Activated CD8-positive, alpha-beta T cell treated with anti-CD3 and anti-CD28 coated beads for 36 hours (primary cell): ENCODE results near the gene SCAF4. TPM values are rescaled to one million over a fixed set of nuclear protein-coding genes. Genes with fewer than 3 reads are reported as not detected.
"Not testable (repeated sequence)": the region's sequence is repeated elsewhere in the genome, so short reads cannot be mapped to it uniquely, and the experiment has no call there.

Experiments
- ATAC-seq: fragments of 200-7000 bp; cut with Tn5 transposase; one replicate; pipeline ENCODE4 v1.10.0; 2021; ENCODE audit warnings: mild to moderate bottlenecking, moderate library complexity
- CTCF ChIA-PET: fragments of 350-600 bp; sonication (Branson Sonifier 250); formaldehyde crosslinking; loops from one replicate; lab custom pipeline; 2021; ENCODE audit warnings: antibody characterized with exemption; lab: Charles Lee
- POLR2A ChIA-PET: fragments of 350-600 bp; sonication (Branson Sonifier 250); formaldehyde crosslinking; loops from one replicate; lab custom pipeline; 2021; ENCODE audit warnings: antibody characterized with exemption; lab: Charles Lee
- DNase-seq: peaks from one replicate; pipeline ENCODE4 v3.0.0-alpha.2; 2020
- H3K27ac Mint-ChIP-seq: one replicate; pipeline ENCODE4 v1.8.0; 2021; ENCODE audit warnings: mild to moderate bottlenecking, mixed read lengths
- H3K27me3 Mint-ChIP-seq: one replicate; pipeline ENCODE4 v1.8.0; 2021; ENCODE audit warnings: mixed read lengths
- H3K36me3 Mint-ChIP-seq: one replicate; pipeline ENCODE4 v1.8.0; 2021; ENCODE audit warnings: low read depth, mixed read lengths
- H3K4me1 Mint-ChIP-seq: one replicate; pipeline ENCODE4 v1.8.0; 2021; ENCODE audit warnings: low read depth, mixed read lengths
- H3K4me3 Mint-ChIP-seq: one replicate; pipeline ENCODE4 v1.8.0; 2021; ENCODE audit warnings: mild to moderate bottlenecking, moderate library complexity, mixed read lengths
- H3K9me3 Mint-ChIP-seq: one replicate; pipeline ENCODE4 v1.8.0; 2021; ENCODE audit warnings: mixed read lengths
- intact Hi-C: fragments of 100-400 bp; cut with micrococcal nuclease; formaldehyde crosslinking; loops from one replicate; pipeline ENCODE4 v1.10.0; 2022
- total RNA-seq, 2 experiments: library from RNA; stranded (reverse); gene quantifications; one replicate each; pipeline ENCODE4 v1.2.3, GENCODE V29; 2021
- TF ChIP-seq, protein P1 (sequence below): fragments of 200-600 bp; IDR thresholded peaks from one replicate; pipeline ENCODE4 v1.8.0; 2022; ENCODE audit warnings: antibody characterized with exemption, mild to moderate bottlenecking

Gene SCAF4
- total RNA-seq, 2 experiments from 2014 or later: 48.6 to 49.3 TPM

- no peak for DNase-seq
- H3K4me1 Mint-ChIP-seq: no peaks in the 10 kb centered on the region
- H3K9me3 Mint-ChIP-seq: peaks cover 6% of the 10 kb centered on the region
- H3K36me3 Mint-ChIP-seq: peaks cover 7% of the 10 kb centered on the region
- POLR2A ChIA-PET: interaction anchor here (1.7 kb wide), 1 partner anchor 8 kb away, joined by 6 read pairs; no protein-coding TSS in a partner anchor
- intact Hi-C loops: no loop called here
- no peak overlapping the region for H3K4me3 Mint-ChIP-seq
- H3K27ac Mint-ChIP-seq: no peak overlapping the region
- no peak for ATAC-seq
- TF ChIP-seq, protein P1, sequence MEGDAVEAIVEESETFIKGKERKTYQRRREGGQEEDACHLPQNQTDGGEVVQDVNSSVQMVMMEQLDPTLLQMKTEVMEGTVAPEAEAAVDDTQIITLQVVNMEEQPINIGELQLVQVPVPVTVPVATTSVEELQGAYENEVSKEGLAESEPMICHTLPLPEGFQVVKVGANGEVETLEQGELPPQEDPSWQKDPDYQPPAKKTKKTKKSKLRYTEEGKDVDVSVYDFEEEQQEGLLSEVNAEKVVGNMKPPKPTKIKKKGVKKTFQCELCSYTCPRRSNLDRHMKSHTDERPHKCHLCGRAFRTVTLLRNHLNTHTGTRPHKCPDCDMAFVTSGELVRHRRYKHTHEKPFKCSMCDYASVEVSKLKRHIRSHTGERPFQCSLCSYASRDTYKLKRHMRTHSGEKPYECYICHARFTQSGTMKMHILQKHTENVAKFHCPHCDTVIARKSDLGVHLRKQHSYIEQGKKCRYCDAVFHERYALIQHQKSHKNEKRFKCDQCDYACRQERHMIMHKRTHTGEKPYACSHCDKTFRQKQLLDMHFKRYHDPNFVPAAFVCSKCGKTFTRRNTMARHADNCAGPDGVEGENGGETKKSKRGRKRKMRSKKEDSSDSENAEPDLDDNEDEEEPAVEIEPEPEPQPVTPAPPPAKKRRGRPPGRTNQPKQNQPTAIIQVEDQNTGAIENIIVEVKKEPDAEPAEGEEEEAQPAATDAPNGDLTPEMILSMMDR: no peak
- H3K27me3 Mint-ChIP-seq: no peaks in the 10 kb centered on the region
- CTCF ChIA-PET: no interaction called here
These were observed 9.2 kb upstream of the SCAF4 start for GRCh38 chr21:31741116-31741515.

DNA sequence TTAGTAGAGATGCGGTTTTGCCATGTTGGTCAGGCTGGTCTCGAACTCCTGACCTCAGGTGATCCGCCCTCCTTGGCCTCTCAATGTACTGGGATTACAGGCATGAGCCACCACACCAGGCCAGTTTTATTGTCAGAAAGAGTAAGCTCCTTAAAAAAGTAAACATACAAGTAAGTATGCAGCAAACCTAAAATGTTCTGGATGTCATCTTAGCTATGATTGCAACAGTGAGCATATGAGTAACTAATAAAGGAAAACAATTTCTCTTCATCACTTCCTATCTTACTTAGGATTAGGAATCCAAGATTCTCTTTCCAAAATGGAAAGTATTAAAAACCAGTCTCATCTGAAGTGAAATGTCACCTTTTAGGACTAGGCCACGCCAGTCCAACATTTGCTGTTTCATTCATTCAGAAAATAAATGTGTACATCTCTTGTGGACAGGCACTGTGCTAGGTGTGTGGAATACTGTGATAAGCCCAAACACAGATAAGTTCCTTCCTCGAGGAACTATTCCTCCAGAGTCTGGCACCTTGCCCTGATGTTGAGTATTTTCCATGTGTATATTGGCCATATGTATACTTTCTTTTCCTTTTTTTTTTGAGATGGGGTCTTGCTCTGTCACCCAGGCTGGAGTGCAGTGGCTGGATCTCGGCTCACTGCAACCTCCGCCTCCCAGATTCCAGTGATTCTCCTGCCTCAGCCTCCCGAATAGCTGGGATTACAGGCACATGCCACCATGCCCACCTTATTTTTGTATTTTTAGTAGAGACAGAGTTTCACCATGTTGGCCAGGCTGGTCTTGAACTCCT, 5.9 kb upstream of the SCAF4 start:
- H3K4me1 Mint-ChIP-seq, CTCF ChIA-PET, DNase-seq, POLR2A ChIA-PET, H3K36me3 Mint-ChIP-seq, H3K27ac Mint-ChIP-seq, H3K9me3 Mint-ChIP-seq, H3K27me3 Mint-ChIP-seq, H3K4me3 Mint-ChIP-seq, intact Hi-C loops, ATAC-seq: not testable (repeated sequence)

DNA sequence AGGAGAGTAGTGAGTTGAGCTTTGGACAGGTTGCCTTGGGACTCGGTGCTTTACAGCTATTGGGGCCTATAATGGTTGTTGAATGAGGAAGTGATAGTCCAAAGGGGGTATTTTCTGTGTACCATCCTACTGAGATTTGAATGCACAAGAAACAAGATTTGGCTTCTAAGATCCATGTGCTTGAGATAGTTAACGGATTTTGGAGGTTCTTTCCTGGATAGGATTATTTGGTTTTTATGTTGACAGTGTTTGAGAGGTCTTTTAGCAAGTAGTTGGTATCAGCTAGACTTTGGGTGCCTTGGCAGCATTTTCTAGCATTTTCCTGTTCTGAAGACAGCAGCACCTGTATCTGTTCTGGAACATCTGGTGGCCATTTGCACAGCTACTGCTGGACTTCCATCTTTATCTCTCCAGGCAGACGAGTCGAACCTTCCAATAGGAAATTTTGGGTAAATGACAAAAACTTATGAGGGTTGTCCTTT, 3.6 kb upstream of the SCAF4 start:
- ATAC-seq (no peak), DNase-seq (no peak)
- ChIA-PET CTCF (no interaction called here), POLR2A (interaction anchor here (0.6 kb wide), 1 partner anchor 677 kb away, joined by 3 read pairs; no protein-coding TSS in a partner anchor)
- Mint-ChIP-seq H3K9me3 (no peaks in the 10 kb centered on the region), H3K27ac (no peak overlapping the region), H3K27me3 (no peaks in the 10 kb centered on the region), H3K4me1 (no peaks in the 10 kb centered on the region), H3K4me3 (no peak overlapping the region), H3K36me3 (no peaks in the 10 kb centered on the region)
- intact Hi-C loops: no loop called here
- TF ChIP-seq, protein P1: no peak

DNA sequence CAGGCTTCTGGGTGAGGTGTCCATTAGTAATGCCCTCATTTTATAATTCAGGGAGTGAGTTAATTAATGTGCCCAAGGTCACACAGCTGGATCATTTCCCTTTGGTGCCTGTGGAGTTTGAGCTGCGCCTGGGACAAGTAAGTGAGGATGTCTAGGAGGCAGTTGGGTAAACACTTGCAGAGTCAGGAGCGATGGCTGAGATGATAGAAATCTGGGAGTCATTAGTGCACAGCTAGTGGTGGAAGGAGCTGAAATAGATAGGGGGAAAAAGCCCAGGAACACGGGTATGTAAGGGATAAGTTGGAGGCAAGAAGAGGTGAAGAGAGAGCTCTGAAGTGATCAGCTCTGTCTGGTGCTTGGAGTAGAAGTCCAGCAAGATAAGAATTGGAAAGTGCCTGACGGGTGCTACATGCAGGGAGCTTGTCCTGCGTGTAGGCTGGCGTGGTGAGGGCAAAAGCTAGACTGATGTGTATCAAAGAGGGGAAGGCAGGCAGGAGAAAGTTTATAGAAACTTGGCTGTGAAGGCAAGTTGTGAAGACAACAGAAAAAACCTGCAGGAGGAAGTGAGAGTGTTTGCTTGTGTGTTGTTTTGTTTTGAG, 1.7 kb upstream of the SCAF4 start:
- Mint-ChIP-seq H3K36me3 (no peaks in the 10 kb centered on the region), H3K4me3 (no peak overlapping the region), H3K4me1 (peaks cover 5% of the 10 kb centered on the region), H3K27ac (no peak overlapping the region), H3K27me3 (no peaks in the 10 kb centered on the region), H3K9me3 (no peaks in the 10 kb centered on the region)
- ChIA-PET CTCF (no interaction called here), POLR2A (interaction anchor here (1.2 to 2.2 kb wide), 4 partner anchors 8 to 74 kb away, joined by 3 to 6 read pairs (median 4); no protein-coding TSS in a partner anchor)
- TF ChIP-seq, protein P1: no peak
- DNase-seq (no peak), ATAC-seq (no peak)
- intact Hi-C loops: loop anchor here (5.0 kb wide), 1 partner anchor 76 kb away; the partner anchor contains the start of gene SOD1

DNA sequence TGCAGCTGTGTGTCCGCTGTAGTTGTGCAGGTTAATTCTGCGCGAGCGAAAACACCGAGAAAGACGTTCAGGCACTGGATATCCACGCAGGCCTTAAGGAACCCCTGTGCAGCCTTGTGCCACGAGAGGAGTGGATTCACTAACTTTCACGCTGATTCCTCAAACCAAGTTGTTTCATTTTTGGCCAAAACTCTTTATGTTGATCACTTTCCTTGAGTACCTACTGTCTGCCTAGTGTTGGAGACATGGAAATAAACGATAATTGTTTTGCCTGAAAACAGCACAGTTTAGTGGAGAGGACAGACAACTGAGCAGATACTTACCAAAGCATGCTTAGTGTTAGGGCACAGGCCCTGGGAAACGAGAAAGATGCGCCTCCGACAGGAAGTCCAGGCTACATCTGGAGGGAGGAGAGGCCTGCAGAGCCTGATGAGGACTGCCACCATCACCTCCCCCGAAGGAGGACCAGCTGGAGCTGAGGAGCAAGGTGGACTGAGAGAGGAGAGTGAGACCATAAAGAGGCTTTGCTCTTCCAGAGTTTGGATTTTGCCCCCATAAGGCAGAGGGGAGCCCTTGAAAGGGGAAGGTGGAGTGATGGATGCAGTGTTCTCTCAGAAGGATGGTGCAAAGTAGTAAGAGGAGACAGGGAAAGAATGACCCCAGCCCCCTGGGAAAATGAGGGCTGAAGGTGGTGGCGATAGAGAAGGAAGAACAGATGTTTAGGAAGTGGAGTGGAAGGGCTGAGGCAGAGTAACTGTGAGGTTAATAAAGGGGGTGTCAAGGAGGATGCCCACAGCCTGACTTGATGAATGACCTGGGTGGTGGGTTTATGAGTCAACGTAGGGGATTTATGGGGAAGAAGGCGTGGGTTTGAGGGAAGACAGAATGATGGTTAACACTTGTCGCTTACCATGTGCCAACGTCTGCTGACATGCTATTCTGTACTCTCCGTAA, 956 bp upstream of the SCAF4 start:
- ChIA-PET POLR2A (interaction anchor here (1.2 to 2.2 kb wide), 4 partner anchors 9 to 73 kb away, joined by 3 to 6 read pairs (median 4); no protein-coding TSS in a partner anchor), CTCF (no interaction called here)
- Mint-ChIP-seq H3K9me3 (no peaks in the 10 kb centered on the region), H3K27ac (no peak overlapping the region), H3K4me1 (peaks cover 5% of the 10 kb centered on the region), H3K4me3 (no peak overlapping the region), H3K36me3 (no peaks in the 10 kb centered on the region), H3K27me3 (no peaks in the 10 kb centered on the region)
- DNase-seq: peak; percentile 38
- ATAC-seq: no peak
- intact Hi-C loops: loop anchor here (5.0 kb wide), 1 partner anchor 76 kb away; the partner anchor contains the start of gene SOD1
- TF ChIP-seq, protein P1: no peak
